Spleen (tissue), 7 donors: ENCODE data around the gene ADAM15.

Experiments
- CTCF ChIP-seq, 11 experiments: fragments of 200-600 bp in 7 of 11; fragments of 450-650 bp in 4 of 11; sonication (generic) in 4 of 11; IDR thresholded peaks in 8 of 11; conservative IDR thresholded peaks in 3 of 11; 1 replicate in 7 of 11; 2 replicates in 4 of 11; pipeline versions ENCODE4 v1.4.0 to v1.8.0; 2016 to 2021; ENCODE audit warnings: antibody characterized with exemption in 11 of 11, inconsistent platforms in 4 of 11, mild to moderate bottlenecking in 1 of 11
- POLR2A ChIP-seq, 3 donors: fragments of 450-650 bp; IDR thresholded peaks; one replicate each; pipeline ENCODE4 v1.5.1; 2017; ENCODE audit warnings: antibody characterized with exemption in 3 of 3, mild to moderate bottlenecking in 1 of 3
- POLR2AphosphoS5 ChIP-seq, 3 donors: sonication (generic); formaldehyde crosslinking; IDR thresholded peaks; one replicate each; pipeline ENCODE4 v1.5.1; 2017; ENCODE audit warnings: antibody characterized with exemption in 3 of 3
- donor health status: DM: no; HTN: no; CAD: no; lungs with moderate emphysema.
- donor health status: DM: no; HTN: no; CAD: no.
- donor health status: DM: no; HTN: no; CAD: no.

- TF ChIP-seq CTCF (IDR thresholded peaks at IDR 0.05 in 8 of 11, conservative IDR thresholded peaks at IDR 0.05 in 3 of 11) = no peak
- no peak for TF ChIP-seq POLR2AphosphoS5 (IDR thresholded peaks at IDR 0.05)
- no peak for TF ChIP-seq POLR2A (IDR thresholded peaks at IDR 0.05)
These were observed 1.2 kb upstream of the ADAM15 start for GRCh38 chr1:155049651-155050559.
